DMS79 treated with DMSO at 0.1 percent for 48 hours (cell line): ENCODE measurements around the gene CHST8.
A peak's percentile ranks its signal among the peaks of the same experiment; 100 is the strongest.

Experiments
- DNase-seq: peaks from one replicate; lab custom pipeline; 2025; lab: John Stamatoyannopoulos, UW

CHST8 gene

GRCh38 chr19:33717878-33718277, 96.1 kb downstream of the CHST8 start:
- DNase-seq: no peak

GRCh38 chr19:33718651-33719254, 97.0 kb downstream of the CHST8 start:
- DNase-seq: no peak

- peak; percentile 41 for DNase-seq
Observed at GRCh38 chr19:33719366-33720154, 97.8 kb downstream of the CHST8 start.

GRCh38 chr19:33720155-33720493, 98.4 kb downstream of the CHST8 start:
- DNase-seq: no peak

- no peak for DNase-seq
Observed at GRCh38 chr19:33720691-33721682, 99.2 kb downstream of the CHST8 start.

- DNase-seq: no peak
Observed at GRCh38 chr19:33721735-33722297, 100.1 kb downstream of the CHST8 start.

- no peak for DNase-seq
Observed at GRCh38 chr19:33722456-33723239, 100.9 kb downstream of the CHST8 start.

GRCh38 chr19:33723512-33723911, 101.8 kb downstream of the CHST8 start:
- no peak for DNase-seq

GRCh38 chr19:33724021-33724720, 102.4 kb downstream of the CHST8 start:
- no peak for DNase-seq

GRCh38 chr19:33724721-33725060, 102.9 kb downstream of the CHST8 start:
- no peak for DNase-seq

GRCh38 chr19:33725567-33725966, 103.8 kb downstream of the CHST8 start:
- no peak for DNase-seq

GRCh38 chr19:33726756-33727155, 105.0 kb downstream of the CHST8 start:
- peak; percentile 16 for DNase-seq

GRCh38 chr19:33727331-33727998, 105.7 kb downstream of the CHST8 start:
- peak; percentile 69 for DNase-seq

GRCh38 chr19:33728141-33728540, 106.4 kb downstream of the CHST8 start:
- no peak for DNase-seq

GRCh38 chr19:33730858-33731607, 109.3 kb downstream of the CHST8 start:
- DNase-seq: no peak

- DNase-seq: no peak
Observed at GRCh38 chr19:33731881-33732280, 110.1 kb downstream of the CHST8 start.

- DNase-seq: peak; percentile 65
Observed at GRCh38 chr19:33734913-33735312, 113.2 kb downstream of the CHST8 start.

GRCh38 chr19:33736158-33736557, 114.4 kb downstream of the CHST8 start:
- no peak for DNase-seq

- no peak for DNase-seq
Observed at GRCh38 chr19:33736787-33737186, 115.0 kb downstream of the CHST8 start.
